PFSK-1 (cell line): ENCODE measurements around the gene MAP3K7.

Experiments
- FOXP2 ChIP-seq: optimal IDR thresholded peaks from 2 replicates; pipeline ENCODE3; 2011; ENCODE audit warnings: borderline replicate concordance, control low read depth, inconsistent platforms; ENCODE audit not compliant: insufficient read depth; ENCODE audit errors: extremely low read length, extremely low read depth
- POLR2AphosphoS5 ChIP-seq: IDR thresholded peaks from 2 replicates; pipeline ENCODE4 v1.6.1; 2012; ENCODE audit warnings: low read depth, mild to moderate bottlenecking, control low read depth, low read length, moderate library complexity
- SIN3A ChIP-seq: IDR thresholded peaks from 2 replicates; pipeline ENCODE4 v1.6.1; 2012; ENCODE audit warnings: mild to moderate bottlenecking, low read length, moderate library complexity, borderline replicate concordance; ENCODE audit not compliant: insufficient read depth
- TAF1 ChIP-seq: IDR thresholded peaks from 2 replicates; pipeline ENCODE4 v1.6.1; 2012; ENCODE audit warnings: low read length, control low read depth, borderline replicate concordance; ENCODE audit not compliant: insufficient read depth
- TF ChIP-seq, protein P1 (sequence below), 2 experiments: IDR thresholded peaks; 2 replicates each; pipeline versions ENCODE4 v1.6.1 to v1.8.0; 2011 to 2012; ENCODE audit warnings: low read depth in 2 of 2, low read length in 2 of 2, control low read depth in 1 of 2, inconsistent platforms in 1 of 2, mild to moderate bottlenecking in 1 of 2, moderate library complexity in 1 of 2; ENCODE audit not compliant: insufficient read depth in 1 of 2

MAP3K7 gene

GRCh38 chr6:90557006-90557405 lies 29.9 kb downstream of the MAP3K7 start:
- TF ChIP-seq POLR2AphosphoS5 (no peak), FOXP2 (no peak), SIN3A (no peak), TAF1 (no peak)
- TF ChIP-seq, protein P1, sequence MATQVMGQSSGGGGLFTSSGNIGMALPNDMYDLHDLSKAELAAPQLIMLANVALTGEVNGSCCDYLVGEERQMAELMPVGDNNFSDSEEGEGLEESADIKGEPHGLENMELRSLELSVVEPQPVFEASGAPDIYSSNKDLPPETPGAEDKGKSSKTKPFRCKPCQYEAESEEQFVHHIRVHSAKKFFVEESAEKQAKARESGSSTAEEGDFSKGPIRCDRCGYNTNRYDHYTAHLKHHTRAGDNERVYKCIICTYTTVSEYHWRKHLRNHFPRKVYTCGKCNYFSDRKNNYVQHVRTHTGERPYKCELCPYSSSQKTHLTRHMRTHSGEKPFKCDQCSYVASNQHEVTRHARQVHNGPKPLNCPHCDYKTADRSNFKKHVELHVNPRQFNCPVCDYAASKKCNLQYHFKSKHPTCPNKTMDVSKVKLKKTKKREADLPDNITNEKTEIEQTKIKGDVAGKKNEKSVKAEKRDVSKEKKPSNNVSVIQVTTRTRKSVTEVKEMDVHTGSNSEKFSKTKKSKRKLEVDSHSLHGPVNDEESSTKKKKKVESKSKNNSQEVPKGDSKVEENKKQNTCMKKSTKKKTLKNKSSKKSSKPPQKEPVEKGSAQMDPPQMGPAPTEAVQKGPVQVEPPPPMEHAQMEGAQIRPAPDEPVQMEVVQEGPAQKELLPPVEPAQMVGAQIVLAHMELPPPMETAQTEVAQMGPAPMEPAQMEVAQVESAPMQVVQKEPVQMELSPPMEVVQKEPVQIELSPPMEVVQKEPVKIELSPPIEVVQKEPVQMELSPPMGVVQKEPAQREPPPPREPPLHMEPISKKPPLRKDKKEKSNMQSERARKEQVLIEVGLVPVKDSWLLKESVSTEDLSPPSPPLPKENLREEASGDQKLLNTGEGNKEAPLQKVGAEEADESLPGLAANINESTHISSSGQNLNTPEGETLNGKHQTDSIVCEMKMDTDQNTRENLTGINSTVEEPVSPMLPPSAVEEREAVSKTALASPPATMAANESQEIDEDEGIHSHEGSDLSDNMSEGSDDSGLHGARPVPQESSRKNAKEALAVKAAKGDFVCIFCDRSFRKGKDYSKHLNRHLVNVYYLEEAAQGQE (IDR thresholded peaks at IDR 0.05; ENCODE audit: insufficient read depth in 1 of 2, low read depth in 2 of 2, low read length in 2 of 2) = no peak

DNA sequence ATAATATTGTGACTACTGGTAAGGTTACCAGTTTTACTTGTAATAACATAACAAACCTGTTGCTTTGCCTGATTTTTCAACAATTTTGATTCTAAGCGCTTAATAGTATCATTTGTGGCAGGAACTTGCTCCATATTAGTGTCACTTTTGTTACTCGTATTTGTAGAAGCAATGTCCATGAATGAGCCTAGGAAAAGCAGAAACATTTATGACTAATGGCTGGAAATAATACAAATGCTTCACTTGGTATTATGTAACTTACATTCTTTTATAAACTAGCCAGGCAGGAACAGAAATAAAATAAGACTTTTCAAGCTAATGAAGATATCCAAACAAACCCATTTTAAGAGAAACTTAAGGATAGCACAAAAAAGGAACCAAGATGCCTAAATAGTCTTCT lies 38.9 kb downstream of the MAP3K7 start:
- TF ChIP-seq SIN3A (no peak), POLR2AphosphoS5 (no peak), TAF1 (no peak), FOXP2 (no peak)
- TF ChIP-seq, protein P1 (IDR thresholded peaks at IDR 0.05; ENCODE audit: insufficient read depth in 1 of 2, low read depth in 2 of 2, low read length in 2 of 2) = no peak

GRCh38 chr6:90547079-90547478 lies 39.8 kb downstream of the MAP3K7 start:
- TF ChIP-seq FOXP2 (no peak), TAF1 (no peak), SIN3A (no peak), POLR2AphosphoS5 (no peak)
- TF ChIP-seq, protein P1 (IDR thresholded peaks at IDR 0.05; ENCODE audit: insufficient read depth in 1 of 2, low read depth in 2 of 2, low read length in 2 of 2) = no peak

- TF ChIP-seq POLR2AphosphoS5 (no peak), TAF1 (no peak), FOXP2 (no peak), SIN3A (no peak)
- TF ChIP-seq, protein P1 (IDR thresholded peaks at IDR 0.05; ENCODE audit: insufficient read depth in 1 of 2, low read depth in 2 of 2, low read length in 2 of 2) = no peak
These were observed 41.4 kb downstream of the MAP3K7 start for GRCh38 chr6:90545448-90545847.

DNA sequence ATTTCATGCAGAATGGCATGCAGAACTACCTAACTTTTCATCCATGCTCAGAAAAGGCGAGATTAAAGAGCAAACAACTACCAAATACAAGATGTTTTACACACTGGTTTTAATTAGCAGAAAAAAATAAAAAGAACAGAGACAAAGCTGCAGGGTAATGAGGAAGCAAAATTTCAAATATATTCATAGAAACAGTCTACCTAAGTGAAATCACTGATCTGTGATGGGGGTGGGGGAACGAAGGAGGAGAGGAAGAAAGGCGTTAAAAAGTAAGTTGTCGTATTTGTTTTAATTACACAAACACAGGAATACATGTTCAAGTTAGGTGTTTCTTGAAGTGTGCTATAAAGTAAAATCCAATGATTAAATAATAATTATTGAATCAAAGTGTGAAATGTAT lies 42.1 kb downstream of the MAP3K7 start:
- TF ChIP-seq FOXP2 (no peak), TAF1 (no peak)

DNA sequence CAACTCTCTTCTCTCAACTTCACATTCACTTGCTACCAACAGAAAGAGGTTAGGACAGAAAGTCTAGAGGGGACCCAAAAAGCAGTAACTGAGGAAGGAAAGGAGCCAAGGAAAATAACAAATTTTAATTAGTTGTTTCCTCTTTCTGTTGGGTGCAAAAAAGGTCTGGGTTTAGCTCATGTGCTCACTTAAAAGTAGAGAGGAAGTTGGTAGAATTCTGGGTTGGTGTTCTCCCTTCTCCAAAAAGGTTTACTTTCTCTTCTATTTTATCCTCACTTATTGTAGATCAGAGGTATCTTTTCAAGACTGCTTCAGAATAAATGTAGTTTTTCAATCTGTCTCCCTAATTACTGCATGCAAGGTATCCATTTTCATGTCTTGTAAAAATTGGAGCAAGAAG lies 42.8 kb downstream of the MAP3K7 start:
- no peak for TF ChIP-seq FOXP2
- TF ChIP-seq SIN3A = no peak
- TF ChIP-seq, protein P1 (IDR thresholded peaks at IDR 0.05; ENCODE audit: insufficient read depth in 1 of 2, low read depth in 2 of 2, low read length in 2 of 2) = no peak
- no peak for TF ChIP-seq POLR2AphosphoS5
- no peak for TF ChIP-seq TAF1
